GM23248 (cell line): ENCODE data around the gene KCTD17. TPM values are rescaled to one million over a fixed set of nuclear protein-coding genes. Genes with fewer than 3 reads are reported as not detected.
A peak's percentile ranks its signal among the peaks of the same experiment; 100 is the strongest.

Source experiments
- DNase-seq: peaks from one replicate; pipeline ENCODE4 v3.0.0-alpha.2; 2015
- H2AFZ ChIP-seq: fragments of 200-600 bp; sonication (generic); 2 replicates; pipeline ENCODE4 v1.6.1; 2016; ENCODE audit warnings: antibody characterized with exemption
- H3F3A ChIP-seq: fragments of 200-600 bp; sonication (generic); 2 replicates; pipeline ENCODE4 v1.6.1; 2016; ENCODE audit warnings: mild to moderate bottlenecking, antibody characterized with exemption, mixed run types; ENCODE audit not compliant: insufficient read depth
- H3K27ac ChIP-seq: fragments of 200-600 bp; sonication (generic); 2 replicates; pipeline ENCODE4 v1.5.1; 2016; ENCODE audit warnings: mild to moderate bottlenecking
- H3K27me3 ChIP-seq: fragments of 200-600 bp; sonication (generic); replicated peaks from 2 replicates; pipeline ENCODE4 v1.6.1; 2016; ENCODE audit warnings: mild to moderate bottlenecking; ENCODE audit not compliant: insufficient read depth
- H3K36me3 ChIP-seq: fragments of 200-600 bp; sonication (generic); 2 replicates; pipeline ENCODE4 v1.6.1; 2016; ENCODE audit warnings: low read depth, mild to moderate bottlenecking
- H3K4me1 ChIP-seq: fragments of 200-600 bp; sonication (generic); 2 replicates; pipeline ENCODE4 v1.6.1; 2016; ENCODE audit warnings: mild to moderate bottlenecking; ENCODE audit not compliant: insufficient read depth
- H3K4me2 ChIP-seq: fragments of 200-600 bp; sonication (generic); one replicate; pipeline ENCODE4 v1.6.1; 2016; ENCODE audit warnings: mild to moderate bottlenecking; ENCODE audit not compliant: unreplicated experiment
- H3K4me3 ChIP-seq: fragments of 200-600 bp; sonication (generic); 2 replicates; pipeline ENCODE4 v1.5.1; 2016; ENCODE audit warnings: mild to moderate bottlenecking
- H3K79me2 ChIP-seq: fragments of 200-600 bp; sonication (generic); 2 replicates; pipeline ENCODE4 v1.6.1; 2016; ENCODE audit warnings: mild to moderate bottlenecking; ENCODE audit not compliant: insufficient read depth
- H3K9ac ChIP-seq: fragments of 200-600 bp; sonication (generic); 2 replicates; pipeline ENCODE4 v1.6.1; 2016; ENCODE audit warnings: mild to moderate bottlenecking
- H3K9me2 ChIP-seq: fragments of 200-600 bp; sonication (generic); 2 replicates; pipeline ENCODE4 v1.6.1; 2016; ENCODE audit warnings: mixed run types, mild to moderate bottlenecking, moderate library complexity; ENCODE audit not compliant: insufficient read depth
- H3K9me3 ChIP-seq: fragments of 200-600 bp; sonication (generic); one replicate; pipeline ENCODE4 v1.6.1; 2017; ENCODE audit warnings: low read depth
- H4K20me1 ChIP-seq: fragments of 200-600 bp; sonication (generic); 2 replicates; pipeline ENCODE4 v1.6.0; 2016; ENCODE audit not compliant: insufficient read depth
- EZH2 ChIP-seq: fragments of 200-600 bp; sonication (generic); IDR thresholded peaks from 2 replicates; pipeline ENCODE4 v1.6.1; 2018; ENCODE audit warnings: antibody characterized with exemption, mild to moderate bottlenecking; ENCODE audit not compliant: insufficient read depth, poor library complexity, severe bottlenecking
- EZH2phosphoT487 ChIP-seq: fragments of 200-600 bp; sonication (generic); IDR thresholded peaks from 2 replicates; pipeline ENCODE4 v1.6.1; 2018; ENCODE audit warnings: antibody characterized with exemption, moderate library complexity, mild to moderate bottlenecking, low read depth; ENCODE audit not compliant: insufficient read depth
- WGBS, 2 experiments: methylation state at CpG; one replicate each; pipeline ENCODE4 v1.1.6; 2015 to 2017; ENCODE audit warnings: low lambda C conversion rate in 2 of 2, low coverage in 1 of 2; ENCODE audit errors: missing lambda C conversion rate in 2 of 2; 5-methylcytosine and 5-hydroxymethylcytosine counted together
- in situ Hi-C: fragments of 300-500 bp; cut with MboI; formaldehyde crosslinking; loops from 2 replicates; pipeline ENCODE4 v1.15.0; 2020
- polyA plus RNA-seq: library from polyadenylated mRNA; unstranded; fragments of >200 nt; fragmentation: Nextera tagmentation; extraction: Ambion mirVana; gene quantifications from 2 replicates; pipeline ENCODE4 v1.2.1, GENCODE V29; 2016
- total RNA-seq: library from RNA; depleted of rRNA; stranded (reverse); fragments of >200 nt; shearing (Covaris generic); gene quantifications from 2 replicates; pipeline ENCODE4 v1.2.3, GENCODE V29; 2014

KCTD17 gene
- total and polyA plus RNA-seq, 2 experiments from 2014 or later, result 41.6 to 59.6 TPM

DNA sequence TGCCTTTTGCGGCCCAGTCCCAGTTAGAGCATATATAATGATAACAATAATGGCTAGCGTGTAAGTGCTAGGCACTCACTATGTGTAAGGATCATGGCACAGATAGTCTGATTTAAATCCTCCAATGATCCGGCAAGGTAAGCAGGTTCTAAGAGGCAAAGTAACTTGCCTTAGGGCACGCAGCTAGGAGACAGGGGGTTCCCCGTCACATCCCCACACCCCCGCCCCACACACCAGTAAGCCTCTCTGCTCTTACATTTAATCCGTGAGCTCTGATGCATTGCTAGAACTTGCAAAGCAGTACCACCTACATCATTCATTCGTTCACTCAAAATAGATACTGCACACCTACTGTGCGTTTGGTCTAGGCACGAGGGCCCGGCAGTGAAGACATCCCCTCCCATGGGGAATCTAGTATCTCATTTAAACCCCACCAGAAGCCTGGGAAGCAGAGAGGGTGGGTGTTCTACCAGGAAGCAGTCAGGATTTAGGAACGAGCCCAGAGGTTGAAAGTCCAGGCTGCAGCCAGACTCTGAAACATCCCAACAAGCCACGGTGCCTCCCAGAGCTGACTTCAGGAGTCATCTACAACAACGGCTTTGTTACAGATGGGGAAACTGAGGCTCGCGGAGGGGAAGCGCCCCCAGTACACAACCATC is 37.3 kb downstream of the KCTD17 start:
- in situ Hi-C loops, result no loop called here
- 72 to 78% methylated on average over 17 of the region's 17 CpGs for WGBS, 2 experiments

DNA sequence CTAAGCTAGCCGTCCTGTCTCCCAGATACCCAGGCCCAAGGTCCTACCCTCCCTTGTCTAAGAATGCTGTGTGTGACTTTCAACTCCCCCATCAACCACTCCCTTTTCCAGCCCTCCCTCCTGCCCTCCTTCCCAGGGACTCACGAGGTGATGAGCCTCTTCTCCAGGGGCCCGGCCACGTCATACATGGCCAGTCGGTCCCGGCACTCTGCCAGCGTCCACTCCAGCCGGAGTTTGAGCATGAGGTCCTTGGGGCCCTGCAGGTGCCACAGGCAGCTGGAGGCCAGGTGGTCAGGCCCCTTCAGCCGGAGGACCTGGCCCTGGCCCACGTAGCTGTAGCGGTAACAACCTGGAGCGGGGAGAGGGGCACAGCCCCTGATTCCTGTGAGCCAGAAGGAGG is 37.9 kb downstream of the KCTD17 start:
- H3K27me3 ChIP-seq, result peaks cover 8% of the 10 kb centered on the region
- 57 to 66% methylated on average over 12 of the region's 12 CpGs for WGBS, 2 experiments

More for the DNA sequence above, 37.3 kb downstream of the KCTD17 start:
- TF ChIP-seq EZH2phosphoT487 (no peak), EZH2 (no peak)
- no peak for DNase-seq
- no peaks in the 10 kb centered on the region for H4K20me1 ChIP-seq
- no peak overlapping the region for H3K4me2 ChIP-seq
- no peak overlapping the region for H3K4me3 ChIP-seq
- peaks cover 3% of the 10 kb centered on the region; the same call in 1 of the 2 replicates for H3K4me1 ChIP-seq
- no peaks in the 10 kb centered on the region for H3F3A ChIP-seq
- no peaks in the 10 kb centered on the region for H3K36me3 ChIP-seq
- H3K9me2 ChIP-seq, result no peaks in the 10 kb centered on the region
- no peak overlapping the region for H2AFZ ChIP-seq
- peaks cover 3% of the 10 kb centered on the region for H3K27me3 ChIP-seq
- no peaks in the 10 kb centered on the region for H3K9me3 ChIP-seq
- no peak overlapping the region for H3K27ac ChIP-seq
- H3K79me2 ChIP-seq, result no peaks in the 10 kb centered on the region
- H3K9ac ChIP-seq, result no peak overlapping the region

DNA sequence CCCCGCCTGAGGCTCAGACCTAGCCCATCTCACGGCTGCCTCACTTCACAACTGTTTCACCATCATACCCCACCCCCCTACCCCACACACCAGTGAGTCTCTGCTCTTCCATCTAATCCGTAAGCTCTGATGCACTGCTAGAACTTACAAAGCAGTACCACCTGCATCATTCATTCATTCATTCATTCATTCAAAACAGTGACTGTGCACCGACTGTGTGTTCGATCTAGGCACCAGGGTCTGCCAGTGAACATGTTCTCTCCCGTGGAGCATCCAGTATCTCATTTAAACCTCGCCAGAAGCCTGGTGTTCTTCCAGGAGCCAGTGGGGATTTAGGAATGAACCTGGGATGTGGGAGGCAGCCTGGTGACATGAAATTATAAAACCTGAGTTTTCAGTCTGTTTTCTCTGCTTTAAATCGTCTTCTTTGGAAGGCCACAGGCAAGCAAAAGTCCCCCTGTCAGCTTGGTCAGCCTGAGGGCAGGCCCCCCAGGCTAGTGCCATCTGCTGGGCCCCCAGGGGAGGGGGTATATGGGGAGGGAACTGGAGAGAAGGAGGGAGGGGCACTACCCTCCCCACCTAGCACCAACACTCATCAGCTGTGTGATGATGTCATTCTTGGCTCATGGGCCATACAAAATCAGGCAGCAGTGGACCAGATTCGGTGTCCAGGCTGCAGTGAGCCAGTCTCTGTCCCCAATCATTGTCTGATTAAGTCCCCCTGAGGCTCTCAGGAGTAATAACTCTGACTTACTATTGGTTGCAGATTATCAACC is 39.6 kb downstream of the KCTD17 start:
- Histone ChIP-seq H3K36me3 (no peaks in the 10 kb centered on the region), H3K79me2 (no peaks in the 10 kb centered on the region), H3K9me2 (no peaks in the 10 kb centered on the region), H4K20me1 (no peaks in the 10 kb centered on the region), H2AFZ (no peak overlapping the region), H3K9me3 (no peaks in the 10 kb centered on the region), H3K4me2 (no peak overlapping the region), H3K4me1 (peaks cover 3% of the 10 kb centered on the region; the same call in 1 of the 2 replicates), H3K4me3 (no peak overlapping the region), H3F3A (no peaks in the 10 kb centered on the region), H3K27me3 (peaks cover 23% of the 10 kb centered on the region), H3K9ac (no peak overlapping the region), H3K27ac (no peak overlapping the region)
- in situ Hi-C loops, result no loop called here
- peak; percentile 23 for DNase-seq
- WGBS, 2 experiments, result 66 to 67% methylated on average over 9 of the region's 9 CpGs
- TF ChIP-seq EZH2phosphoT487 (no peak), EZH2 (no peak)

More for the DNA sequence above, 37.9 kb downstream of the KCTD17 start:
- no peak overlapping the region for H3K4me2 ChIP-seq
- H2AFZ ChIP-seq, result no peak overlapping the region
- no peak overlapping the region for H3K4me3 ChIP-seq
- no peaks in the 10 kb centered on the region for H3F3A ChIP-seq
- H3K36me3 ChIP-seq, result no peaks in the 10 kb centered on the region
- TF ChIP-seq EZH2phosphoT487, result no peak
- no peak for TF ChIP-seq EZH2
- H3K9ac ChIP-seq, result no peak overlapping the region
- H3K79me2 ChIP-seq, result no peaks in the 10 kb centered on the region
- H3K9me3 ChIP-seq, result no peaks in the 10 kb centered on the region
- DNase-seq, result no peak
- H4K20me1 ChIP-seq, result no peaks in the 10 kb centered on the region
- peaks cover 3% of the 10 kb centered on the region; the same call in 1 of the 2 replicates for H3K4me1 ChIP-seq
- no peak overlapping the region for H3K27ac ChIP-seq
- H3K9me2 ChIP-seq, result no peaks in the 10 kb centered on the region
- in situ Hi-C loops, result no loop called here

DNA sequence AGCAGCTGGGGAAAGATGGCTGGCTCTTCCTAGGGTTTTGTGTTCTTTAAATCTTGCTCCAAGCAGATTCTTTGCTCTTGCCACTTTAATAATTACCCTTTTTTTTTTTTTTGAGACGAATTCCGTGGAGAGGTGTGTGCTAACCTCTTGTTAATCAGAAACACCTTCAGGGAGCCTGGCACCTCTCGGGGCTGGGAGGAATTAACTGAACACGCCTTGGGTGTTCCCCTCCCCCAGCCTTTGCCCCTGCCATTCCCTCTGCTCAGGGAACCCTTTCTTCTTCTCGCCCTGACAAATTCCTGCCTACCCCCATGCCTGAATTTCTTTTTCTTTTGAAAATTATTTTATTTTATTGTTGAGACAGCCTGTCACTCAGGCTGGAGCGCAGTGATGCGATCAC is 40.5 kb downstream of the KCTD17 start:
- H4K20me1 ChIP-seq, result no peaks in the 10 kb centered on the region
- H2AFZ ChIP-seq, result no peak overlapping the region
- H3K4me2 ChIP-seq, result no peak overlapping the region
- peaks cover 29% of the 10 kb centered on the region for H3K27me3 ChIP-seq
- no peaks in the 10 kb centered on the region for H3K79me2 ChIP-seq
- H3K9me3 ChIP-seq, result no peaks in the 10 kb centered on the region
- DNase-seq, result no peak
- no peak overlapping the region for H3K4me3 ChIP-seq
- H3K27ac ChIP-seq, result no peak overlapping the region
- H3K4me1 ChIP-seq, result peaks cover 3% of the 10 kb centered on the region; the same call in 1 of the 2 replicates
- H3K9me2 ChIP-seq, result no peaks in the 10 kb centered on the region
- no peak overlapping the region for H3K9ac ChIP-seq
- no peaks in the 10 kb centered on the region for H3F3A ChIP-seq
- 44 to 51% methylated on average over 7 of the region's 7 CpGs for WGBS, 2 experiments
- TF ChIP-seq EZH2phosphoT487 (no peak), EZH2 (no peak)
- in situ Hi-C loops, result no loop called here
- H3K36me3 ChIP-seq, result no peaks in the 10 kb centered on the region
